Loucy (cell line): ENCODE data around the gene KRTAP19-1.
"Not testable (repeated sequence)": the region's sequence is repeated elsewhere in the genome, so short reads cannot be mapped to it uniquely, and the experiment has no call there.

ENCODE experiments used
- H2AFZ ChIP-seq: fragments of 200-600 bp; sonication (generic); 2 replicates; pipeline ENCODE4 v1.6.0; 2016; ENCODE audit warnings: antibody characterized with exemption, mild to moderate bottlenecking, low read length, moderate library complexity
- H3F3A ChIP-seq: fragments of 200-600 bp; 2 replicates; pipeline ENCODE4 v1.6.0; 2016; ENCODE audit warnings: antibody characterized with exemption, low read depth, mild to moderate bottlenecking
- H3K27me3 ChIP-seq: fragments of 200-600 bp; sonication (generic); 2 replicates; pipeline ENCODE4 v1.6.1; 2014; ENCODE audit warnings: low read length, mild to moderate bottlenecking; ENCODE audit not compliant: insufficient read depth, poor library complexity, severe bottlenecking
- H3K36me3 ChIP-seq: fragments of 200-600 bp; sonication (generic); 2 replicates; pipeline ENCODE4 v1.6.1; 2016; ENCODE audit warnings: low read length; ENCODE audit not compliant: insufficient read depth
- H3K4me1 ChIP-seq: fragments of 200-600 bp; sonication (generic); 2 replicates; pipeline ENCODE4 v1.5.1; 2014; ENCODE audit warnings: low read length, mild to moderate bottlenecking; ENCODE audit not compliant: insufficient read depth, poor library complexity, severe bottlenecking
- H3K4me2 ChIP-seq: fragments of 200-600 bp; sonication (generic); 2 replicates; pipeline ENCODE4 v1.6.0; 2014; ENCODE audit warnings: antibody characterized with exemption, low read length, low read depth, mild to moderate bottlenecking; ENCODE audit not compliant: poor library complexity, severe bottlenecking
- H3K4me3 ChIP-seq: fragments of 200-600 bp; sonication (generic); 2 replicates; pipeline ENCODE4 v1.5.1; 2014; ENCODE audit warnings: low read length, mild to moderate bottlenecking, mixed read lengths; ENCODE audit not compliant: poor library complexity, severe bottlenecking
- H3K79me2 ChIP-seq: fragments of 200-600 bp; sonication (generic); 2 replicates; pipeline ENCODE4 v1.6.1; 2014; ENCODE audit warnings: low read length; ENCODE audit not compliant: insufficient read depth
- H3K9ac ChIP-seq: fragments of 200-600 bp; sonication (generic); 2 replicates; pipeline ENCODE4 v1.6.0; 2014; ENCODE audit warnings: mild to moderate bottlenecking, low read depth, low read length, moderate library complexity; ENCODE audit not compliant: poor library complexity, severe bottlenecking
- H3K9me2 ChIP-seq: fragments of 200-600 bp; sonication (generic); replicated peaks from 2 replicates; pipeline ENCODE4 v1.6.1; 2016; ENCODE audit warnings: low read depth, low read length, mixed read lengths
- H3K9me3 ChIP-seq: fragments of 200-600 bp; sonication (generic); 2 replicates; pipeline ENCODE4 v1.6.1; 2014; ENCODE audit warnings: mild to moderate bottlenecking, antibody characterized with exemption, low read length, low read depth; ENCODE audit not compliant: insufficient read depth
- H4K20me1 ChIP-seq: fragments of 200-600 bp; sonication (generic); 2 replicates; pipeline ENCODE4 v1.6.0; 2014; ENCODE audit warnings: antibody characterized with exemption, low read length, mild to moderate bottlenecking; ENCODE audit not compliant: insufficient read depth, poor library complexity, severe bottlenecking
- EZH2phosphoT487 ChIP-seq: fragments of 200-600 bp; IDR thresholded peaks from 2 replicates; pipeline ENCODE4 v1.6.1; 2018; ENCODE audit warnings: antibody characterized with exemption, mild to moderate bottlenecking, moderate library complexity, borderline replicate concordance
- TF ChIP-seq, protein P1 (sequence below): fragments of 200-600 bp; sonication (generic); conservative IDR thresholded peaks from 2 replicates; pipeline ENCODE4 v1.5.1; 2014; ENCODE audit warnings: mild to moderate bottlenecking, antibody characterized with exemption, low read length

The KRTAP19-1 gene

DNA sequence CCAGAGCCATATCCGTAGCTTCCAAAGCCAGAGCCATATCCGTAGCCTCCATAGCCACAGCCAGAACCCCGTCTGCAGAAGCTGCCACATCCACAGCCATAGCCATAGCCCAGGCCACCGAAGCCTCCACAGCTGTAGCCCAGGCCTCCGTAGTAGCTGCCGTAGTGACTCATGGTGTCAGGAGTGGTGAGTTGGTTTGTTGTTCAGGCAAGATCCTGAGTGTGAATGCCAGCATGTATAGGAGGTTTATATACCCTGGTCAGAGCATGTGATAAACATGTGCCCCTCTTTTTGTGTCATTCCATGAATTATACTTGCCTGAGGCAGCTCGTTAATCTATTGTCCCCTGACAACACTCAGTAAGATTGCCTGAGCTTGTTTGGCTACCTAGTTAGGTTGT lies at the start of gene KRTAP19-1:
TSS of gene KRTAP19-1 (minus strand) at position 223 of the 400 bp plus-strand sequence. CDS start at position 173, 50 bp downstream.
- Histone ChIP-seq H3K9ac (no peak within 1 kb of the TSS), H3K79me2 (no peaks in the 10 kb centered on the region), H2AFZ (no peak within 1 kb of the TSS), H3K4me3 (no peak within 1 kb of the TSS), H4K20me1 (no peaks in the 10 kb centered on the region), H3F3A (no peaks in the 10 kb centered on the region), H3K27me3 (no peaks in the 10 kb centered on the region), H3K36me3 (no peaks in the 10 kb centered on the region), H3K9me2 (no peaks in the 10 kb centered on the region), H3K4me1 (no peaks in the 10 kb centered on the region), H3K9me3 (no peaks in the 10 kb centered on the region), H3K4me2 (no peak within 1 kb of the TSS)
- TF ChIP-seq, protein P1, sequence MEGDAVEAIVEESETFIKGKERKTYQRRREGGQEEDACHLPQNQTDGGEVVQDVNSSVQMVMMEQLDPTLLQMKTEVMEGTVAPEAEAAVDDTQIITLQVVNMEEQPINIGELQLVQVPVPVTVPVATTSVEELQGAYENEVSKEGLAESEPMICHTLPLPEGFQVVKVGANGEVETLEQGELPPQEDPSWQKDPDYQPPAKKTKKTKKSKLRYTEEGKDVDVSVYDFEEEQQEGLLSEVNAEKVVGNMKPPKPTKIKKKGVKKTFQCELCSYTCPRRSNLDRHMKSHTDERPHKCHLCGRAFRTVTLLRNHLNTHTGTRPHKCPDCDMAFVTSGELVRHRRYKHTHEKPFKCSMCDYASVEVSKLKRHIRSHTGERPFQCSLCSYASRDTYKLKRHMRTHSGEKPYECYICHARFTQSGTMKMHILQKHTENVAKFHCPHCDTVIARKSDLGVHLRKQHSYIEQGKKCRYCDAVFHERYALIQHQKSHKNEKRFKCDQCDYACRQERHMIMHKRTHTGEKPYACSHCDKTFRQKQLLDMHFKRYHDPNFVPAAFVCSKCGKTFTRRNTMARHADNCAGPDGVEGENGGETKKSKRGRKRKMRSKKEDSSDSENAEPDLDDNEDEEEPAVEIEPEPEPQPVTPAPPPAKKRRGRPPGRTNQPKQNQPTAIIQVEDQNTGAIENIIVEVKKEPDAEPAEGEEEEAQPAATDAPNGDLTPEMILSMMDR: no peak
- no peak for TF ChIP-seq EZH2phosphoT487

DNA sequence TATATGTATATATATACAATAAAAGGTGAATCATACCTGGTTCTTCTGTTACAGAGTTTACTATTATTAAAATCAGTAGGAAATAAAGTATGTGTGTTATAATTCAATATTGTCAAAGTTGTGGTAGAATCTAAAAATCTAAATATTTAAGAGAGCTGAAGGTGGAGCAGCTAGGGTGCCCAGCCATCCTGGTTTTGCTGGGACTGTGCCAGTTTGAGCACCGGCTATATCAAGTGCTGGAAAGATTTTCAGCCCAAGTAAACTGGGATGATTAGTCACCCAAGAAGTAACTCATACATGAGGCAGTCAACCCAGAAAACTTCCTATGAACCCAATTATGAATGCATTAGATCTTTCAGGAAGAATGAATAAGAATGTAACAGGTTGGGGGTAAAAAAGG lies 38.7 kb upstream of the KRTAP19-1 start:
- H3K27me3 ChIP-seq: no peaks in the 10 kb centered on the region
- no peaks in the 10 kb centered on the region for H3F3A ChIP-seq
- TF ChIP-seq EZH2phosphoT487: no peak
- no peaks in the 10 kb centered on the region for H4K20me1 ChIP-seq
- no peak overlapping the region for H2AFZ ChIP-seq
- no peaks in the 10 kb centered on the region for H3K36me3 ChIP-seq
- no peaks in the 10 kb centered on the region for H3K9me3 ChIP-seq
- no peaks in the 10 kb centered on the region for H3K4me1 ChIP-seq
- H3K9me2 ChIP-seq: no peaks in the 10 kb centered on the region
- H3K4me3 ChIP-seq: no peak overlapping the region
- H3K79me2 ChIP-seq: no peaks in the 10 kb centered on the region
- no peak overlapping the region for H3K4me2 ChIP-seq
- H3K9ac ChIP-seq: no peak overlapping the region

DNA sequence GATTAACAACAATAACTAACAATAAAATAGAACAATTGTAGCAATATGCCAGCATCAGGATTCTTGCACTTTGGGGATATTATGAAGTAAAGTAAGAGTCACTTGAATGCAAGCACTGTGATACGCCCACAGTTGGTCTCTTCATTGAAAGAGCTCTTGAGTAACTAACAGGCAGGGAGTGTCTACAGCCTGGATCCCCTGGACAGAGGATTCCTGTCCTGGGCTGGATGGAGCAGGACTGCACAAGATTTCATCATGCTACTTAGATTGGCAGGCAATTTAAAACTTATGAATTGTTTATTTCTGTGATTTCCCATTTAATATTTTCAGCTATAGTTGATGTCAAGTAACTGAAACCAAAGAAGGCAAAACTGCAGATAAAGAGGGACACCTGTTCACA lies 35.5 kb upstream of the KRTAP19-1 start:
- H3K4me1 ChIP-seq: no peaks in the 10 kb centered on the region
- no peaks in the 10 kb centered on the region for H3K9me2 ChIP-seq
- TF ChIP-seq, protein P1: no peak
- no peak for TF ChIP-seq EZH2phosphoT487
- no peak overlapping the region for H3K4me2 ChIP-seq
- no peaks in the 10 kb centered on the region for H4K20me1 ChIP-seq
- no peak overlapping the region for H2AFZ ChIP-seq
- H3F3A ChIP-seq: no peaks in the 10 kb centered on the region
- H3K9ac ChIP-seq: no peak overlapping the region
- no peaks in the 10 kb centered on the region for H3K36me3 ChIP-seq
- no peaks in the 10 kb centered on the region for H3K79me2 ChIP-seq
- H3K9me3 ChIP-seq: no peaks in the 10 kb centered on the region
- no peaks in the 10 kb centered on the region for H3K27me3 ChIP-seq
- H3K4me3 ChIP-seq: no peak overlapping the region

DNA sequence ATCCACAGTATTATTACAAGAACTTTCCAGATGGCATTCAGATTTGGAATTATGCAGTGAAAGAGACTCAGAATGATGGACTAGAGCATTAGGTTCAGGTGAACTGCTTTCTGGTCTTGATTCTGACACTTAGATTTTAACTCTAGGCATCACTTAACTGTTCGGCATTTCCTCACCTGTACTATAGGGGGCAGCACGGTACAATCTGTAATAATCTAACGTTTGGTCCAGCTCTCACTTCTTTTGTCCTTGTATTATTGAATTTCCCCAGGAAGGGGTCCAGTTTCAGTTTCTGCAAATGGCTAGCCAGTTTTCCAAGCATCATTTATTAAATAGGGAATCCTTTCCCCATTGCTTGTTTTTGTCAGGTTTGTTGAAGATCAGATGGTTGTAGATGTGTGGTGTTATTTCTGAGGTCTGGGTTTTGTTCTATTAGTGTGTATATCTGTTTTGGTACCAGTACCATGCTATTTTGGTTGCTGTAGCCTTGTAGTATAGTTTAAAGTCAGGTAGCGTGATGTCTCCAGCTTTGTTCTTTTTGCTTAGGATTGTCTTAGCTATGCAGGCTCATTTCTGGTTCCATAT lies 25.5 kb upstream of the KRTAP19-1 start:
- H3K27me3 ChIP-seq, H3K36me3 ChIP-seq, H3K4me2 ChIP-seq, H2AFZ ChIP-seq, H3K9me2 ChIP-seq, H3K4me1 ChIP-seq, H3K9ac ChIP-seq, H3K9me3 ChIP-seq, H3K79me2 ChIP-seq, H4K20me1 ChIP-seq, H3K4me3 ChIP-seq, H3F3A ChIP-seq: not testable (repeated sequence)
- TF ChIP-seq, protein P1: peak; percentile 63
